Peyer's patch (tissue), 4 donors: ENCODE results near the gene AMTN. TPM values are rescaled to one million over a fixed set of nuclear protein-coding genes. Genes with fewer than 3 reads are reported as not detected.

Source experiments
- total RNA-seq, 4 donors: library from RNA; depleted of rRNA; stranded (reverse); fragments of >200 nt; gene quantifications; one replicate each; pipeline ENCODE4 v1.1.0, GENCODE V29; 2016

Gene AMTN
- total RNA-seq, 4 donors from 2014 or later = not detected

Other genes with a start within 250 kb of the AMTN start
- not detected for gene CABS1, start 183.6 kb upstream of the AMTN start, total RNA-seq
- not detected for gene SMR3A, start 157.8 kb upstream of the AMTN start, total RNA-seq
- not detected for gene SMR3B, start 135.4 kb upstream of the AMTN start, total RNA-seq
- gene OPRPN, start 120.6 kb upstream of the AMTN start, total RNA-seq = not detected
- not detected for gene MUC7, start 46.4 kb upstream of the AMTN start, total RNA-seq
- gene AMBN, start 73.7 kb downstream of the AMTN start, total RNA-seq = not detected
- not detected for gene ENAM, start 110.2 kb downstream of the AMTN start, total RNA-seq
- 100 to 1,000 TPM in 2 of 4 donors, 10 to 100 TPM in 2; 15.9 to 326 (median 89.6) TPM for gene JCHAIN, start 147.9 kb downstream of the AMTN start, total RNA-seq
- 10 to 100 TPM; 13.3 to 37.1 (median 15.6) TPM for gene UTP3, start 170.0 kb downstream of the AMTN start, total RNA-seq
- gene RUFY3, start 203.4 kb downstream of the AMTN start, total RNA-seq = 100 to 1,000 TPM in 1 of 4 donors, 10 to 100 TPM in 3; 36.1 to 113 (median 47.1) TPM